Immature natural killer cell (primary cell): ENCODE data around the gene RIC8B. TPM values are rescaled to one million over a fixed set of nuclear protein-coding genes. Genes with fewer than 3 reads are reported as not detected.

Experiments
- DNase-seq, 3 donors: peaks; one replicate each; pipeline ENCODE4 v3.0.0; 2022; ENCODE audit warnings: mixed read lengths in 1 of 3
- H3K27ac Mint-ChIP-seq, 6 donors: one replicate each; pipeline ENCODE4 v1.8.0; 2020; ENCODE audit warnings: mixed read lengths in 6 of 6, mild to moderate bottlenecking in 5 of 6, inconsistent platforms in 4 of 6, moderate library complexity in 3 of 6
- H3K27me3 Mint-ChIP-seq, 3 donors: one replicate each; pipeline ENCODE4 v1.8.0; 2020 to 2021; ENCODE audit warnings: low read depth in 3 of 3, mild to moderate bottlenecking in 3 of 3, mixed read lengths in 3 of 3, moderate library complexity in 3 of 3, inconsistent platforms in 1 of 3
- H3K36me3 Mint-ChIP-seq, 3 donors: one replicate each; pipeline ENCODE4 v1.8.0; 2020; ENCODE audit warnings: mixed read lengths in 3 of 3, inconsistent platforms in 2 of 3, mild to moderate bottlenecking in 2 of 3
- H3K4me1 Mint-ChIP-seq, 2 donors: one replicate each; pipeline ENCODE4 v1.8.0; 2020; ENCODE audit warnings: inconsistent platforms in 2 of 2, mild to moderate bottlenecking in 2 of 2, mixed read lengths in 2 of 2, moderate library complexity in 1 of 2
- H3K4me3 Mint-ChIP-seq, 5 donors: one replicate each; pipeline ENCODE4 v1.8.0; 2020; ENCODE audit warnings: mild to moderate bottlenecking in 5 of 5, mixed read lengths in 5 of 5, inconsistent platforms in 3 of 5, moderate library complexity in 3 of 5
- H3K9me3 Mint-ChIP-seq, 6 donors: one replicate each; pipeline ENCODE4 v1.8.0; 2020; ENCODE audit warnings: mild to moderate bottlenecking in 6 of 6, mixed read lengths in 6 of 6, inconsistent platforms in 4 of 6, moderate library complexity in 3 of 6
- polyA plus RNA-seq, 3 donors: library from polyadenylated mRNA; unstranded; fragments of 300-500 nt; fragmentation: Illumina TruSeq; gene quantifications; one replicate each; pipeline ENCODE4 v1.2.3, GENCODE V29; 2021

Gene RIC8B
- polyA plus RNA-seq, 3 donors from 2014 or later = 1.8 to 5.0 (median 4.4) TPM

- no peak overlapping the region for H3K4me3 Mint-ChIP-seq
- no peaks in the 10 kb centered on the region for H3K9me3 Mint-ChIP-seq
- no peaks in the 10 kb centered on the region for H3K4me1 Mint-ChIP-seq
- H3K27ac Mint-ChIP-seq = no peak overlapping the region
- peaks cover 0 to 2% (median 0%) of the 10 kb centered on the region in 3 donors for H3K27me3 Mint-ChIP-seq
- DNase-seq = no peak
- peaks cover 11 to 24% (median 14%) of the 10 kb centered on the region in 3 donors for H3K36me3 Mint-ChIP-seq
These were observed 19.9 kb downstream of the RIC8B start for GRCh38 chr12:106794369-106794768.

GRCh38 chr12:106801167-106801708 lies 26.8 kb downstream of the RIC8B start:
- Mint-ChIP-seq H3K27me3 (peaks cover 0 to 3% (median 2%) of the 10 kb centered on the region in 3 donors), H3K4me1 (no peaks in the 10 kb centered on the region), H3K9me3 (no peaks in the 10 kb centered on the region), H3K27ac (no peak overlapping the region), H3K36me3 (peaks cover 6 to 15% (median 12%) of the 10 kb centered on the region in 3 donors), H3K4me3 (no peak overlapping the region)
- DNase-seq = no peak

- Mint-ChIP-seq H3K4me1 (no peaks in the 10 kb centered on the region), H3K4me3 (no peak overlapping the region), H3K27me3 (peaks cover 0 to 3% (median 2%) of the 10 kb centered on the region in 3 donors), H3K9me3 (no peaks in the 10 kb centered on the region), H3K36me3 (peaks cover 11 to 20% (median 16%) of the 10 kb centered on the region in 3 donors), H3K27ac (no peak overlapping the region)
- DNase-seq = no peak
These were observed 27.5 kb downstream of the RIC8B start for GRCh38 chr12:106801830-106802533.

GRCh38 chr12:106804668-106805067 lies 30.2 kb downstream of the RIC8B start:
- Mint-ChIP-seq H3K4me1 (no peaks in the 10 kb centered on the region), H3K4me3 (no peak overlapping the region), H3K27me3 (peaks cover 0 to 3% (median 0%) of the 10 kb centered on the region in 3 donors), H3K36me3 (peaks cover 13 to 19% (median 13%) of the 10 kb centered on the region in 3 donors), H3K9me3 (no peaks in the 10 kb centered on the region), H3K27ac (peak overlapping the region in 1 of 6 donors; percentile 21)
- no peak for DNase-seq

GRCh38 chr12:106814714-106815113 lies 40.2 kb downstream of the RIC8B start:
- Mint-ChIP-seq H3K4me3 (no peak overlapping the region), H3K9me3 (no peaks in the 10 kb centered on the region), H3K27ac (no peak overlapping the region)

GRCh38 chr12:106815741-106816140 lies 41.3 kb downstream of the RIC8B start:
- Mint-ChIP-seq H3K4me3 (no peak overlapping the region), H3K4me1 (no peaks in the 10 kb centered on the region), H3K9me3 (no peaks in the 10 kb centered on the region), H3K36me3 (peaks cover 12 to 29% (median 25%) of the 10 kb centered on the region in 3 donors), H3K27me3 (no peaks in the 10 kb centered on the region), H3K27ac (no peak overlapping the region)
- DNase-seq = no peak

More at GRCh38 chr12:106814714-106815113, 40.2 kb downstream of the RIC8B start:
- no peaks in the 10 kb centered on the region for H3K4me1 Mint-ChIP-seq
- no peaks in the 10 kb centered on the region for H3K27me3 Mint-ChIP-seq
- DNase-seq = no peak
- peaks cover 12 to 25% (median 24%) of the 10 kb centered on the region in 3 donors for H3K36me3 Mint-ChIP-seq

GRCh38 chr12:106816231-106816630 lies 41.7 kb downstream of the RIC8B start:
- H3K27ac Mint-ChIP-seq = no peak overlapping the region
- H3K36me3 Mint-ChIP-seq = peaks cover 16 to 34% (median 26%) of the 10 kb centered on the region in 3 donors
- no peak overlapping the region for H3K4me3 Mint-ChIP-seq
- DNase-seq = no peak
- H3K9me3 Mint-ChIP-seq = no peaks in the 10 kb centered on the region
- no peaks in the 10 kb centered on the region for H3K4me1 Mint-ChIP-seq
- no peaks in the 10 kb centered on the region for H3K27me3 Mint-ChIP-seq

- H3K9me3 Mint-ChIP-seq = no peaks in the 10 kb centered on the region
- no peak for DNase-seq
- no peak overlapping the region for H3K27ac Mint-ChIP-seq
- H3K4me3 Mint-ChIP-seq = no peak overlapping the region
- no peaks in the 10 kb centered on the region for H3K4me1 Mint-ChIP-seq
- H3K36me3 Mint-ChIP-seq = peaks cover 26 to 46% (median 35%) of the 10 kb centered on the region in 3 donors
- H3K27me3 Mint-ChIP-seq = no peaks in the 10 kb centered on the region
These were observed 45.5 kb downstream of the RIC8B start for GRCh38 chr12:106819991-106820390.

GRCh38 chr12:106831699-106832098 lies 57.2 kb downstream of the RIC8B start:
- DNase-seq = no peak
- Mint-ChIP-seq H3K4me1 (no peaks in the 10 kb centered on the region), H3K27me3 (peaks cover 0 to 2% (median 0%) of the 10 kb centered on the region in 3 donors), H3K36me3 (peaks cover 8 to 15% (median 14%) of the 10 kb centered on the region in 3 donors), H3K27ac (no peak overlapping the region), H3K9me3 (no peaks in the 10 kb centered on the region), H3K4me3 (no peak overlapping the region)

GRCh38 chr12:106837782-106838181 lies 63.3 kb downstream of the RIC8B start:
- Mint-ChIP-seq H3K4me3 (no peak overlapping the region), H3K4me1 (peaks cover 3 to 15% of the 10 kb centered on the region in 2 donors), H3K36me3 (peaks cover 1 to 10% (median 9%) of the 10 kb centered on the region in 3 donors), H3K27ac (no peak overlapping the region), H3K27me3 (peaks cover 0 to 2% (median 0%) of the 10 kb centered on the region in 3 donors), H3K9me3 (no peaks in the 10 kb centered on the region)
- DNase-seq = no peak

- no peak overlapping the region for H3K4me3 Mint-ChIP-seq
- H3K36me3 Mint-ChIP-seq = peaks cover 0 to 9% (median 7%) of the 10 kb centered on the region in 3 donors
- peak overlapping the region in 1 of 6 donors; percentile 18 for H3K27ac Mint-ChIP-seq
- H3K4me1 Mint-ChIP-seq = peaks cover 3 to 15% of the 10 kb centered on the region in 2 donors
- no peak for DNase-seq
- H3K27me3 Mint-ChIP-seq = peaks cover 0 to 2% (median 0%) of the 10 kb centered on the region in 3 donors
- H3K9me3 Mint-ChIP-seq = no peaks in the 10 kb centered on the region
These were observed 64.9 kb downstream of the RIC8B start for GRCh38 chr12:106839333-106839732.

- H3K36me3 Mint-ChIP-seq = peaks cover 0 to 7% (median 4%) of the 10 kb centered on the region in 3 donors
- H3K4me1 Mint-ChIP-seq = peaks cover 3 to 15% of the 10 kb centered on the region in 2 donors
- peak overlapping the region in 2 of 6 donors; percentile 22 to 76 for H3K27ac Mint-ChIP-seq
- no peak for DNase-seq
- H3K4me3 Mint-ChIP-seq = no peak overlapping the region
- no peaks in the 10 kb centered on the region for H3K9me3 Mint-ChIP-seq
- peaks cover 0 to under 1% (median 0%) of the 10 kb centered on the region in 3 donors for H3K27me3 Mint-ChIP-seq
These were observed 65.8 kb downstream of the RIC8B start for GRCh38 chr12:106840243-106840642.

- H3K27ac Mint-ChIP-seq = no peak overlapping the region
- no peaks in the 10 kb centered on the region for H3K27me3 Mint-ChIP-seq
- H3K4me3 Mint-ChIP-seq = no peak overlapping the region
- H3K4me1 Mint-ChIP-seq = peaks cover 3 to 15% of the 10 kb centered on the region in 2 donors
- peaks cover 0 to 6% (median 2%) of the 10 kb centered on the region in 3 donors for H3K36me3 Mint-ChIP-seq
- no peaks in the 10 kb centered on the region for H3K9me3 Mint-ChIP-seq
- DNase-seq = peak; percentile 4 to 29 (median 22)
These were observed 67.2 kb downstream of the RIC8B start for GRCh38 chr12:106841510-106842302.

- Mint-ChIP-seq H3K27me3 (no peaks in the 10 kb centered on the region), H3K9me3 (no peaks in the 10 kb centered on the region), H3K4me1 (peaks cover 0 to 9% of the 10 kb centered on the region in 2 donors), H3K27ac (no peak overlapping the region), H3K4me3 (no peak overlapping the region), H3K36me3 (peaks cover 0 to 8% (median 0%) of the 10 kb centered on the region in 3 donors)
- no peak for DNase-seq
These were observed 71.4 kb downstream of the RIC8B start for GRCh38 chr12:106845902-106846301.
